Activated CD8-positive, alpha-beta memory T cell treated with anti-CD3 and anti-CD28 coated beads, Interleukin-2, amount 50 U/mL, for 24 hours (primary cell): Measurements from ENCODE around the gene HPX.

Experiments
- DNase-seq: peaks from one replicate; pipeline ENCODE4 v3.0.0-alpha.2; 2020; ENCODE audit errors: extremely low read depth

The HPX gene

GRCh38 chr11:6468712-6469495, 28.1 kb upstream of the HPX start:
- DNase-seq, result no peak

GRCh38 chr11:6459099-6459450, 18.3 kb upstream of the HPX start:
- no peak for DNase-seq

- DNase-seq, result no peak
Measured at GRCh38 chr11:6458352-6459098, 17.7 kb upstream of the HPX start.

- DNase-seq, result no peak
Measured at GRCh38 chr11:6457581-6458320, 17.0 kb upstream of the HPX start.

GRCh38 chr11:6456361-6457073, 15.7 kb upstream of the HPX start:
- DNase-seq, result no peak

GRCh38 chr11:6455070-6455469, 14.3 kb upstream of the HPX start:
- no peak for DNase-seq

GRCh38 chr11:6453152-6453551, 12.4 kb upstream of the HPX start:
- DNase-seq, result no peak

GRCh38 chr11:6452219-6452618, 11.4 kb upstream of the HPX start:
- no peak for DNase-seq

GRCh38 chr11:6448574-6448973, 7.8 kb upstream of the HPX start:
- DNase-seq, result no peak

- no peak for DNase-seq
Measured at GRCh38 chr11:6443269-6444003, 2.6 kb upstream of the HPX start.

- DNase-seq, result no peak
Measured at GRCh38 chr11:6442441-6442840, 1.7 kb upstream of the HPX start.

- DNase-seq, result no peak
Measured at GRCh38 chr11:6438979-6439571, 1.7 kb downstream of the HPX start.

GRCh38 chr11:6437993-6438392, 2.8 kb downstream of the HPX start:
- DNase-seq, result no peak

- DNase-seq, result no peak
Measured at GRCh38 chr11:6437423-6437822, 3.4 kb downstream of the HPX start.

GRCh38 chr11:6433998-6434660, 6.7 kb downstream of the HPX start:
- no peak for DNase-seq

GRCh38 chr11:6431861-6432260, 8.9 kb downstream of the HPX start:
- no peak for DNase-seq

GRCh38 chr11:6427516-6427915, 13.3 kb downstream of the HPX start:
- no peak for DNase-seq

- DNase-seq, result no peak
Measured at GRCh38 chr11:6420677-6421076, 20.1 kb downstream of the HPX start.

GRCh38 chr11:6419009-6419631, 21.7 kb downstream of the HPX start, which contains the start of gene APBB1:
Gene APBB1, minus strand, starts transcription at chr11:6419094. Its CDS starts 7,747 bp downstream, at chr11:6411347.
- DNase-seq, result no peak

GRCh38 chr11:6418557-6419008, 22.2 kb downstream of the HPX start:
- no peak for DNase-seq
